ENCODE results near the gene SLC35E2B. TPM values are rescaled to one million over a fixed set of nuclear protein-coding genes. Genes with fewer than 3 reads are reported as not detected.
"Not testable (repeated sequence)": the region's sequence is repeated elsewhere in the genome, so short reads cannot be mapped to it uniquely, and the experiment has no call there.

The SLC35E2B gene
- total RNA-seq, 2 donors from 2014 or later = 18.4 to 22.1 TPM

GRCh38 chr1:1699061-1699460, 6.5 kb upstream of the SLC35E2B start:
- H3K27me3 ChIP-seq; H3K27ac ChIP-seq; DNase-seq (ENCODE audit: low spot score); H3K4me1 ChIP-seq; H3K9me3 ChIP-seq; H3K4me3 ChIP-seq; H3K36me3 ChIP-seq: not testable (repeated sequence)

- not testable (repeated sequence) for H3K9me3 ChIP-seq; DNase-seq (ENCODE audit: low spot score); H3K36me3 ChIP-seq; H3K4me1 ChIP-seq; H3K4me3 ChIP-seq; H3K27ac ChIP-seq; H3K27me3 ChIP-seq
Measured at GRCh38 chr1:1697358-1698183, 5.0 kb upstream of the SLC35E2B start.

- H3K4me1 ChIP-seq; H3K36me3 ChIP-seq; H3K4me3 ChIP-seq; DNase-seq (ENCODE audit: low spot score); H3K27me3 ChIP-seq; H3K27ac ChIP-seq; H3K9me3 ChIP-seq: not testable (repeated sequence)
Measured at GRCh38 chr1:1696431-1697357, 4.1 kb upstream of the SLC35E2B start.

- H3K4me1 ChIP-seq; H3K9me3 ChIP-seq; DNase-seq (ENCODE audit: low spot score); H3K36me3 ChIP-seq; H3K27me3 ChIP-seq: not testable (repeated sequence)
- H3K4me3 ChIP-seq = peak overlapping the region; percentile 49 to 68
- H3K27ac ChIP-seq = peak overlapping the region; percentile 85 to 86
Measured at GRCh38 chr1:1692324-1692713, 276 bp downstream of the SLC35E2B start.

GRCh38 chr1:1691443-1691842, 1.2 kb downstream of the SLC35E2B start:
- not testable (repeated sequence) for H3K27ac ChIP-seq; H3K4me1 ChIP-seq; DNase-seq (ENCODE audit: low spot score); H3K36me3 ChIP-seq; H3K27me3 ChIP-seq; H3K9me3 ChIP-seq
- peak overlapping the region in 1 of 2 donors; percentile 36 for H3K4me3 ChIP-seq

- not testable (repeated sequence) for DNase-seq (ENCODE audit: low spot score); H3K9me3 ChIP-seq; H3K27ac ChIP-seq; H3K27me3 ChIP-seq; H3K4me1 ChIP-seq; H3K36me3 ChIP-seq; H3K4me3 ChIP-seq
Measured at GRCh38 chr1:1689526-1689925, 3.1 kb downstream of the SLC35E2B start.

- no peak for DNase-seq (ENCODE audit: low spot score)
- no peak overlapping the region for H3K27ac ChIP-seq
- H3K9me3 ChIP-seq = no peaks in the 10 kb centered on the region
- H3K27me3 ChIP-seq = no peaks in the 10 kb centered on the region
- H3K36me3 ChIP-seq = no peaks in the 10 kb centered on the region
- peaks cover 0 to 10% of the 10 kb centered on the region in 2 donors for H3K4me1 ChIP-seq
- no peak overlapping the region for H3K4me3 ChIP-seq
- TF ChIP-seq CTCF (IDR thresholded peaks at IDR 0.05) = no peak
Measured at GRCh38 chr1:1687846-1688245, 4.7 kb downstream of the SLC35E2B start.

GRCh38 chr1:1684031-1684681, 8.4 kb downstream of the SLC35E2B start:
- H3K4me3 ChIP-seq = no peak overlapping the region
- H3K4me1 ChIP-seq = peaks cover 0 to 17% of the 10 kb centered on the region in 2 donors
- no peaks in the 10 kb centered on the region for H3K36me3 ChIP-seq
- no peaks in the 10 kb centered on the region for H3K9me3 ChIP-seq
- TF ChIP-seq CTCF (IDR thresholded peaks at IDR 0.05) = no peak
- no peaks in the 10 kb centered on the region for H3K27me3 ChIP-seq
- no peak for DNase-seq (ENCODE audit: low spot score)
- no peak overlapping the region for H3K27ac ChIP-seq

All from right atrium auricular region (tissue), 2 donors.